ENCODE results near the gene ZMYND8. TPM values are rescaled to one million over a fixed set of nuclear protein-coding genes. Genes with fewer than 3 reads are reported as not detected.

Gene ZMYND8
- total RNA-seq, 1 experiment from 2014 or later, result 11.6 TPM

GRCh38 chr20:47311967-47312681 lies 44.4 kb downstream of the ZMYND8 start:
- CTCF ChIA-PET, result no interaction called here
- no peak overlapping the region for H3K9ac ChIP-seq (ENCODE audit: low read length)

GRCh38 chr20:47311211-47311610 lies 45.3 kb downstream of the ZMYND8 start:
- ATAC-seq (no peak), DNase-seq (no peak)
- H3K79me2 ChIP-seq (ENCODE audit: low read length), result peaks cover 46% of the 10 kb centered on the region
- no peak for TF ChIP-seq EZH2phosphoT487 (IDR thresholded peaks at IDR 0.05; ENCODE audit: borderline replicate concordance, low read length)
- no peak for TF ChIP-seq EZH2 (IDR thresholded peaks at IDR 0.05; ENCODE audit: low read length, unreplicated experiment)
- TF ChIP-seq, protein P1, sequence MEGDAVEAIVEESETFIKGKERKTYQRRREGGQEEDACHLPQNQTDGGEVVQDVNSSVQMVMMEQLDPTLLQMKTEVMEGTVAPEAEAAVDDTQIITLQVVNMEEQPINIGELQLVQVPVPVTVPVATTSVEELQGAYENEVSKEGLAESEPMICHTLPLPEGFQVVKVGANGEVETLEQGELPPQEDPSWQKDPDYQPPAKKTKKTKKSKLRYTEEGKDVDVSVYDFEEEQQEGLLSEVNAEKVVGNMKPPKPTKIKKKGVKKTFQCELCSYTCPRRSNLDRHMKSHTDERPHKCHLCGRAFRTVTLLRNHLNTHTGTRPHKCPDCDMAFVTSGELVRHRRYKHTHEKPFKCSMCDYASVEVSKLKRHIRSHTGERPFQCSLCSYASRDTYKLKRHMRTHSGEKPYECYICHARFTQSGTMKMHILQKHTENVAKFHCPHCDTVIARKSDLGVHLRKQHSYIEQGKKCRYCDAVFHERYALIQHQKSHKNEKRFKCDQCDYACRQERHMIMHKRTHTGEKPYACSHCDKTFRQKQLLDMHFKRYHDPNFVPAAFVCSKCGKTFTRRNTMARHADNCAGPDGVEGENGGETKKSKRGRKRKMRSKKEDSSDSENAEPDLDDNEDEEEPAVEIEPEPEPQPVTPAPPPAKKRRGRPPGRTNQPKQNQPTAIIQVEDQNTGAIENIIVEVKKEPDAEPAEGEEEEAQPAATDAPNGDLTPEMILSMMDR (conservative IDR thresholded peaks at IDR 0.05; ENCODE audit: low read depth, low read length), result no peak
- H4K20me1 ChIP-seq (ENCODE audit: low read length), result no peaks in the 10 kb centered on the region
- ChIA-PET CTCF (no interaction called here), POLR2A (ENCODE audit: unreplicated experiment) (no interaction called here)
- no peaks in the 10 kb centered on the region for H3F3A ChIP-seq (ENCODE audit: low read length, unreplicated experiment)
- no peaks in the 10 kb centered on the region for H3K9me3 ChIP-seq (ENCODE audit: low read length)
- H3K27ac ChIP-seq (ENCODE audit: low read length), result no peak overlapping the region
- no peaks in the 10 kb centered on the region for H3K9me2 ChIP-seq (replicated peaks; ENCODE audit: low read length)
- no peak overlapping the region for H3K4me2 ChIP-seq (ENCODE audit: low read length)
- BruUV-seq (replicated peaks), result no TSS peak
- no peak overlapping the region for H3K4me3 ChIP-seq (ENCODE audit: low read length)
- H3K9ac ChIP-seq (ENCODE audit: low read length), result no peak overlapping the region
- peaks cover 16% of the 10 kb centered on the region for H3K4me1 ChIP-seq (ENCODE audit: insufficient read depth, low read length)
- intact Hi-C loops (cut with micrococcal nuclease), result no loop called here
- H2AFZ ChIP-seq (ENCODE audit: low read length), result no peak overlapping the region
- H3K36me3 ChIP-seq (ENCODE audit: low read depth, low read length), result peaks cover 11% of the 10 kb centered on the region
- no peaks in the 10 kb centered on the region for H3K27me3 ChIP-seq (ENCODE audit: low read length)

More at GRCh38 chr20:47311967-47312681, 44.4 kb downstream of the ZMYND8 start:
- no peaks in the 10 kb centered on the region for H3K9me3 ChIP-seq (ENCODE audit: low read length)
- H3K27me3 ChIP-seq (ENCODE audit: low read length), result no peaks in the 10 kb centered on the region
- no peaks in the 10 kb centered on the region for H3K9me2 ChIP-seq (replicated peaks; ENCODE audit: low read length)
- intact Hi-C loops (cut with micrococcal nuclease), result no loop called here
- no peak for DNase-seq
- POLR2A ChIA-PET (ENCODE audit: unreplicated experiment), result no interaction called here
- peaks cover 24% of the 10 kb centered on the region for H3K4me1 ChIP-seq (ENCODE audit: insufficient read depth, low read length)
- peaks cover 52% of the 10 kb centered on the region for H3K79me2 ChIP-seq (ENCODE audit: low read length)
- H3K27ac ChIP-seq (ENCODE audit: low read length), result no peak overlapping the region
- TF ChIP-seq, protein P1 (conservative IDR thresholded peaks at IDR 0.05; ENCODE audit: low read depth, low read length), result no peak
- no peak for TF ChIP-seq EZH2 (IDR thresholded peaks at IDR 0.05; ENCODE audit: low read length, unreplicated experiment)
- no peak for TF ChIP-seq EZH2phosphoT487 (IDR thresholded peaks at IDR 0.05; ENCODE audit: borderline replicate concordance, low read length)
- no peak overlapping the region for H3K4me2 ChIP-seq (ENCODE audit: low read length)
- no TSS peak for BruUV-seq (replicated peaks)
- no peaks in the 10 kb centered on the region for H3F3A ChIP-seq (ENCODE audit: low read length, unreplicated experiment)
- H2AFZ ChIP-seq (ENCODE audit: low read length), result no peak overlapping the region
- ATAC-seq, result no peak
- peaks cover 9% of the 10 kb centered on the region for H3K36me3 ChIP-seq (ENCODE audit: low read depth, low read length)
- no peaks in the 10 kb centered on the region for H4K20me1 ChIP-seq (ENCODE audit: low read length)
- H3K4me3 ChIP-seq (ENCODE audit: low read length), result no peak overlapping the region

GRCh38 chr20:47310729-47311128 lies 45.8 kb downstream of the ZMYND8 start:
- Histone ChIP-seq H3K4me1 (ENCODE audit: insufficient read depth, low read length) (peaks cover 11% of the 10 kb centered on the region), H3K9me2 (replicated peaks; ENCODE audit: low read length) (no peaks in the 10 kb centered on the region), H3F3A (ENCODE audit: low read length, unreplicated experiment) (no peaks in the 10 kb centered on the region), H3K4me3 (ENCODE audit: low read length) (no peak overlapping the region), H3K4me2 (ENCODE audit: low read length) (no peak overlapping the region), H2AFZ (ENCODE audit: low read length) (no peak overlapping the region), H3K79me2 (ENCODE audit: low read length) (peaks cover 44% of the 10 kb centered on the region), H3K27ac (ENCODE audit: low read length) (no peak overlapping the region), H3K27me3 (ENCODE audit: low read length) (no peaks in the 10 kb centered on the region), H3K9me3 (ENCODE audit: low read length) (no peaks in the 10 kb centered on the region), H4K20me1 (ENCODE audit: low read length) (no peaks in the 10 kb centered on the region), H3K36me3 (ENCODE audit: low read depth, low read length) (peaks cover 14% of the 10 kb centered on the region), H3K9ac (ENCODE audit: low read length) (no peak overlapping the region)
- ATAC-seq (no peak), DNase-seq (no peak)
- POLR2A ChIA-PET (ENCODE audit: unreplicated experiment), result no interaction called here
- CTCF ChIA-PET, result no interaction called here
- no TSS peak for BruUV-seq (replicated peaks)
- intact Hi-C loops (cut with micrococcal nuclease), result no loop called here
- no peak for TF ChIP-seq EZH2phosphoT487 (IDR thresholded peaks at IDR 0.05; ENCODE audit: borderline replicate concordance, low read length)
- no peak for TF ChIP-seq EZH2 (IDR thresholded peaks at IDR 0.05; ENCODE audit: low read length, unreplicated experiment)
- TF ChIP-seq, protein P1 (conservative IDR thresholded peaks at IDR 0.05; ENCODE audit: low read depth, low read length), result no peak
